CD14-positive monocyte (primary cell): ENCODE results near the gene ZNF445. TPM values are rescaled to one million over a fixed set of nuclear protein-coding genes. Genes with fewer than 3 reads are reported as not detected.
"Not testable (repeated sequence)": the region's sequence is repeated elsewhere in the genome, so short reads cannot be mapped to it uniquely, and the experiment has no call there.

Source experiments
- DNase-seq, 3 donors: peaks; one replicate each; pipeline ENCODE4 v3.0.0-alpha.2; 2011 to 2022
- H2AFZ ChIP-seq: 2 replicates; pipeline ENCODE4 v1.6.0; 2012; ENCODE audit warnings: mild to moderate bottlenecking, low read depth, low read length, inconsistent platforms; ENCODE audit not compliant: insufficient read depth, poor library complexity, severe bottlenecking
- H3K27ac ChIP-seq, 2 donors: 1 replicate in 1 of 2; 2 replicates in 1 of 2; pipeline ENCODE4 v1.5.1; 2012 to 2013; ENCODE audit warnings: low read length in 2 of 2, control low read depth in 1 of 2, inconsistent platforms in 1 of 2, low read depth in 1 of 2, mild to moderate bottlenecking in 1 of 2
- H3K27me3 ChIP-seq, 2 donors: one replicate each; pipeline versions ENCODE4 v1.6.0 to v1.6.1; 2011 to 2013; ENCODE audit warnings: low read length in 2 of 2; ENCODE audit not compliant: control insufficient read depth in 2 of 2, insufficient read depth in 2 of 2
- H3K36me3 ChIP-seq, 2 donors: replicated peaks in 1 of 2; 1 replicate in 1 of 2; 2 replicates in 1 of 2; pipeline versions ENCODE4 v1.5.1 to v1.6.1; 2012 to 2013; ENCODE audit warnings: low read length in 2 of 2, control low read depth in 1 of 2, inconsistent platforms in 1 of 2, mild to moderate bottlenecking in 1 of 2; ENCODE audit not compliant: insufficient read depth in 2 of 2, control insufficient read depth in 1 of 2
- H3K4me1 ChIP-seq, 2 donors: 1 replicate in 1 of 2; 2 replicates in 1 of 2; pipeline versions ENCODE4 v1.5.1 to v1.6.1; 2012 to 2013; ENCODE audit warnings: low read length in 2 of 2, control low read depth in 1 of 2, inconsistent platforms in 1 of 2, mild to moderate bottlenecking in 1 of 2, moderate library complexity in 1 of 2; ENCODE audit not compliant: insufficient read depth in 2 of 2, control insufficient read depth in 1 of 2
- H3K4me2 ChIP-seq: replicated peaks from 2 replicates; pipeline ENCODE3; 2012; ENCODE audit warnings: low read length, moderate library complexity, mild to moderate bottlenecking; ENCODE audit not compliant: poor library complexity, severe bottlenecking; ENCODE audit errors: extremely low read depth
- H3K4me3 ChIP-seq, 3 experiments: fragments of 200-600 bp in 1 of 3; sonication (generic) in 1 of 3; replicated peaks in 1 of 3; 1 replicate in 2 of 3; 2 replicates in 1 of 3; pipeline ENCODE4 v1.5.1; 2011 to 2013; ENCODE audit warnings: low read length in 3 of 3, mild to moderate bottlenecking in 3 of 3, control low read depth in 2 of 3, low read depth in 2 of 3, inconsistent platforms in 1 of 3, moderate library complexity in 1 of 3
- H3K79me2 ChIP-seq: 2 replicates; pipeline ENCODE4 v1.6.0; 2012; ENCODE audit warnings: mild to moderate bottlenecking, control low read depth, inconsistent platforms, low read length, moderate library complexity; ENCODE audit not compliant: insufficient read depth
- H3K9ac ChIP-seq: 2 replicates; pipeline ENCODE4 v1.6.0; 2017; ENCODE audit warnings: low read length, mild to moderate bottlenecking; ENCODE audit not compliant: insufficient read depth, poor library complexity, severe bottlenecking
- H3K9me3 ChIP-seq, 2 donors: replicated peaks in 1 of 2; 1 replicate in 1 of 2; 2 replicates in 1 of 2; pipeline versions ENCODE4 v1.5.1 to v1.6.1; 2012 to 2013; ENCODE audit warnings: low read length in 2 of 2, control low read depth in 1 of 2; ENCODE audit not compliant: control insufficient read depth in 1 of 2, insufficient read depth in 1 of 2
- H4K20me1 ChIP-seq: 2 replicates; pipeline ENCODE4 v1.6.0; 2012; ENCODE audit warnings: mild to moderate bottlenecking, low read length, control low read depth, moderate library complexity; ENCODE audit not compliant: insufficient read depth
- H3K27ac Mint-ChIP-seq, 7 donors: one replicate each; pipeline ENCODE4 v1.8.0; 2020; ENCODE audit warnings: mild to moderate bottlenecking in 7 of 7, mixed read lengths in 7 of 7, moderate library complexity in 6 of 7, inconsistent platforms in 2 of 7
- H3K27me3 Mint-ChIP-seq, 3 donors: one replicate each; pipeline ENCODE4 v1.8.0; 2021 to 2022; ENCODE audit warnings: low read depth in 3 of 3, mild to moderate bottlenecking in 3 of 3, mixed read lengths in 3 of 3, moderate library complexity in 3 of 3, inconsistent platforms in 1 of 3
- H3K36me3 Mint-ChIP-seq, 2 donors: one replicate each; pipeline ENCODE4 v1.8.0; 2020; ENCODE audit warnings: mixed read lengths in 2 of 2, inconsistent platforms in 1 of 2, mild to moderate bottlenecking in 1 of 2
- H3K4me1 Mint-ChIP-seq: one replicate; pipeline ENCODE4 v1.8.0; 2020; ENCODE audit warnings: mild to moderate bottlenecking, mixed read lengths
- H3K4me3 Mint-ChIP-seq, 2 donors: one replicate each; pipeline ENCODE4 v1.8.0; 2020; ENCODE audit warnings: mild to moderate bottlenecking in 2 of 2, mixed read lengths in 2 of 2, moderate library complexity in 1 of 2
- H3K9me3 Mint-ChIP-seq, 7 donors: one replicate each; pipeline ENCODE4 v1.8.0; 2020 to 2022; ENCODE audit warnings: mixed read lengths in 7 of 7, mild to moderate bottlenecking in 6 of 7, moderate library complexity in 6 of 7, inconsistent platforms in 2 of 7
- CTCF ChIP-seq: fragments of 200-600 bp; IDR thresholded peaks from one replicate; pipeline ENCODE4 v1.8.0; 2022; ENCODE audit warnings: antibody characterized with exemption, mild to moderate bottlenecking
- WGBS: methylation state at CpG from one replicate; pipeline ENCODE4 v1.1.5; 2013; ENCODE audit warnings: missing lambda C conversion rate; ENCODE audit not compliant: insufficient coverage; 5-methylcytosine and 5-hydroxymethylcytosine counted together
- intact Hi-C, 2 donors: fragments of 100-400 bp; cut with micrococcal nuclease; formaldehyde crosslinking; loops; one replicate each; pipeline versions ENCODE4 v1.15.0 to v1.15.1; 2023
- polyA plus RNA-seq, 3 donors: library from polyadenylated mRNA; depleted of rRNA in 1 of 3; unstranded in 2 of 3; stranded (reverse) in 1 of 3; fragments of 300-500 nt in 2 of 3; fragments of >200 nt in 1 of 3; fragmentation: Illumina TruSeq in 2 of 3; gene quantifications; 1 replicate in 2 of 3; 2 replicates in 1 of 3; pipeline ENCODE4 v1.2.3, GENCODE V29; 2012 to 2021

The ZNF445 gene
- polyA plus RNA-seq, 3 donors: 0.41 to 2.5 (median 1.1) TPM

- no peak overlapping the region for H3K27ac Mint-ChIP-seq
- H3K4me3 Mint-ChIP-seq: no peak overlapping the region
Observed at GRCh38 chr3:44506556-44506955, 29.1 kb upstream of the ZNF445 start.

GRCh38 chr3:44504566-44504965, 27.1 kb upstream of the ZNF445 start:
- DNase-seq: no peak
- WGBS: no CpG with 5 or more reads among the region's 1 CpG
- Histone ChIP-seq H3K9me3 (peaks cover 52 to 67% of the 10 kb centered on the region in 2 donors), H3K79me2 (peaks cover 60% of the 10 kb centered on the region), H3K36me3 (peaks cover 27 to 57% of the 10 kb centered on the region in 2 donors), H3K4me3 (no peak overlapping the region), H3K27ac (no peak overlapping the region), H2AFZ (no peak overlapping the region), H3K9ac (no peak overlapping the region), H4K20me1 (peaks cover 4% of the 10 kb centered on the region), H3K4me1 (peaks cover 4 to 6% of the 10 kb centered on the region in 2 donors), H3K27me3 (no peaks in the 10 kb centered on the region), H3K4me2 (no peak overlapping the region)
- Mint-ChIP-seq H3K27me3 (peaks cover 0 to 5% (median 0%) of the 10 kb centered on the region in 3 donors), H3K36me3 (peaks cover 48 to 69% of the 10 kb centered on the region in 2 donors), H3K27ac (no peak overlapping the region), H3K4me3 (no peak overlapping the region), H3K4me1 (peaks cover 12% of the 10 kb centered on the region), H3K9me3 (peaks cover 47 to 64% (median 57%) of the 10 kb centered on the region in 7 donors)
- intact Hi-C loops: no loop called here
- TF ChIP-seq CTCF: no peak

More at GRCh38 chr3:44506556-44506955, 29.1 kb upstream of the ZNF445 start:
- Histone ChIP-seq H3K79me2 (peaks cover 69% of the 10 kb centered on the region), H3K4me2 (no peak overlapping the region), H4K20me1 (peaks cover 4% of the 10 kb centered on the region), H3K36me3 (peaks cover 11 to 37% of the 10 kb centered on the region in 2 donors), H3K27ac (no peak overlapping the region), H3K9me3 (peaks cover 33 to 47% of the 10 kb centered on the region in 2 donors), H3K27me3 (no peaks in the 10 kb centered on the region), H2AFZ (no peak overlapping the region), H3K4me3 (no peak overlapping the region), H3K9ac (no peak overlapping the region), H3K4me1 (peaks cover 16% of the 10 kb centered on the region in 2 donors)
- Mint-ChIP-seq H3K27me3 (peaks cover 0 to 5% (median 0%) of the 10 kb centered on the region in 3 donors), H3K9me3 (peaks cover 29 to 46% (median 38%) of the 10 kb centered on the region in 7 donors), H3K36me3 (peaks cover 30 to 51% of the 10 kb centered on the region in 2 donors), H3K4me1 (peaks cover 23% of the 10 kb centered on the region)
- 100% methylated on average over 1 of the region's 3 CpGs for WGBS
- TF ChIP-seq CTCF: no peak
- no peak for DNase-seq
- intact Hi-C loops: no loop called here

- H3K4me1 Mint-ChIP-seq, H3K27ac ChIP-seq, H3K27me3 Mint-ChIP-seq, H3K4me3 Mint-ChIP-seq, H3K9ac ChIP-seq, H2AFZ ChIP-seq, H4K20me1 ChIP-seq, DNase-seq, H3K4me3 ChIP-seq, H3K27ac Mint-ChIP-seq, H3K27me3 ChIP-seq, H3K4me2 ChIP-seq, H3K4me1 ChIP-seq, intact Hi-C loops: not testable (repeated sequence)
- H3K36me3 ChIP-seq: peaks cover 29 to 71% of the 10 kb centered on the region in 2 donors
- peaks cover 46% of the 10 kb centered on the region for H3K79me2 ChIP-seq
- WGBS: 93% methylated on average over 2 of the region's 2 CpGs
- Mint-ChIP-seq H3K36me3 (peaks cover 54 to 78% of the 10 kb centered on the region in 2 donors), H3K9me3 (peaks cover 57 to 78% (median 70%) of the 10 kb centered on the region in 7 donors)
- peaks cover 59 to 81% of the 10 kb centered on the region in 2 donors for H3K9me3 ChIP-seq
Observed at GRCh38 chr3:44503178-44503577, 25.7 kb upstream of the ZNF445 start.
